GM18502 (cell line): ENCODE data around the gene ENTHD1.

Experiments
- ATAC-seq: cut with Tn5 transposase; IDR thresholded peaks from one replicate; pipeline ENCODE4 v1.9.1; 2021; ENCODE audit warnings: mild to moderate bottlenecking; ENCODE audit not compliant: unreplicated experiment, poor library complexity

The ENTHD1 gene

GRCh38 chr22:39721206-39722031, 172.1 kb downstream of the ENTHD1 start:
- no peak for ATAC-seq

GRCh38 chr22:39719559-39720450, 173.8 kb downstream of the ENTHD1 start:
- ATAC-seq = no peak

- no peak for ATAC-seq
Observed at GRCh38 chr22:39718921-39719475, 174.6 kb downstream of the ENTHD1 start.

- no peak for ATAC-seq
Observed at GRCh38 chr22:39718206-39718605, 175.4 kb downstream of the ENTHD1 start.

DNA sequence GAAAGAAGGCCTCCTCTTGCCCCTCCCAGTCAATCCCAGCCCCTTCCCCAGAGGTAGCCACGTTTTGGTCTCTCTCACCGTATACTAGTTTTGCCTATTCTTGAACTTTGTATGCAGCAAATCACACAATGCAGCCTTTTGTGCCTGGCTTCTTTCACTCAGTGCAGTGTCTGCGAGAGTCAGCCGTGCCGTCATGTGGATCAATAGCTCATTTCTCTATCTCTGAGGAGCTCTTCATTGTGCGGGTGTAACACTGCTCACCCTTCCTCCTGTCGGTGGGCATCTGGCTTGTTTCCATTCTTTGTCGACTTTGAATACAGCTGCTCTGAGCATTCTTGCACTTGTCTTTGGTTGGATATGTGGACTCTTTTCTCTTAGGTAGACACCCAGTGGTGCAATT, 176.5 kb downstream of the ENTHD1 start:
- no peak for ATAC-seq

DNA sequence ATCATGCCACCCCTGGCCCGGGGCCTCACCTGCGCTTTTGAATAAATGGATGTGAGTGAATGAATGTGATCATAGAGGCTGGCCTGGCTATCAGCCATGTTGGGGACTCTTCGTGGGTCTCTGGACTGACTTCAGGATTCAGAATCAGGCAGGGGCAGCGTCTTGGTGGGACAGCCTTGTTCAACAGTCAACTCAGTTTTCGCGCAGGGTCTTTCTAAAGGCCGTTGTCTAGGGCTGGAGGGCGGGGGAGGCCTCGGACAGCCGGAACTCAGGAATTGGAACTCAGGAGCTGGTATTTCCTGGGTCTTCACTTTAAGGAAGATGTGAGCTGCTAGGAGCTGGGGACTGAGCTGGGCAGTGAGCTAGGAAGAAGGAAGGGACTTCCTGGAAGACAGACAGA, 177.0 kb downstream of the ENTHD1 start:
- no peak for ATAC-seq

DNA sequence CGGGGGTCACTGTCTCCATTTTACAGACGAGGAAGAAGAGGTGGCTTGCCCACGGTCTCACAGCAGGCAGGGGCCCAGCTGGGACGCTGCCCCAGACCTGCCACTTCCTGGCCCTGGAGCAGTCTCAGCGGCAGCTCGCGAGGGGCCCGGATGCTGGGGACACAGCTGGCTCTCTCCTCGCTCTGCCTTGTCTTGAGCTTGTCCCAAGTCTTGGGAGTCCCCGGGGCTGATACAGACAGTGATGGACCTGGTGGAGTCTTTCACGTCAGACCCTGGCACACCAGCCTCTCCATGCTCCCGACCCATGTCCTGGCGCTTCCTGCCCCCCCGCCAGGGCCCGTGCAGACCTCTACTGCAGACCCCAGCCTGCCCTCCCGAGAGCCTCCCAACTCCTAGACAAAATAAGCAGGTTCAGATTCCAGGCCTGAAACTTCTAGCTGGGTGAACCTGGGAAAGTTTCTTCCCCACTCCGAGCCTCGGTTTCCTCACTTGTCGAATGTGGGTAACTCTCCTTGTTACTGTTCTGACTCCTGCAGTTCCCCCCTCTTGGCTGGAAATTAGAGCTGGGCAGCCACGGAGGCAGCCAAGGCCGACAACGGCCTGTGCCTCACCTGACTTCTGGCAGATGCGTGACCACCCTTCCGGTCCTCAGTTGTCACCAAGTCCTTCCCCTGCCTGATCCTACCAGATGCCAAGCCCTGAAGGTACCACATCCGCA, 177.6 kb downstream of the ENTHD1 start:
- ATAC-seq = no peak

- no peak for ATAC-seq
Observed at GRCh38 chr22:39714321-39714720, 179.2 kb downstream of the ENTHD1 start.

- ATAC-seq = no peak
Observed at GRCh38 chr22:39713799-39714290, 179.7 kb downstream of the ENTHD1 start.

GRCh38 chr22:39712751-39713525, 180.6 kb downstream of the ENTHD1 start:
- no peak for ATAC-seq

DNA sequence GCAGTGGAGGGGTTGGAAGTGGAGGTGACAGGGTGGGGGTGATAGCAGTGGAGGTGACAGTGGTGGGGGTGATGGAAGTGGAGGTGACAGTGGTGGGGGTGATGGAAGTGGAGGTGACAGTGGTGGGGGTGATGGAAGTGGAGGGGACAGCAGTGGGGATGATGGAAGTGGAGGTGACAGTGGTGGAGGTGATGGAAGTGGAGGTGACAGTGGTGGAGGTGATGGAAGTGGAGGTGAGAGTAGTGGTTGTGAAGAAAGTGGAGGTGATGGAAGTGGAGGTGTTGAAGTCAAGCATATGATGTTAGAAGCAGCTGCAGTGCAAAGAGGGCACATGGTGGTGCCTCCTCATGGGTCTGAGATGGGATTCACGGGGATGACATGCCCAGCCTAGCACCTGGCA, 181.5 kb downstream of the ENTHD1 start:
- no peak for ATAC-seq

DNA sequence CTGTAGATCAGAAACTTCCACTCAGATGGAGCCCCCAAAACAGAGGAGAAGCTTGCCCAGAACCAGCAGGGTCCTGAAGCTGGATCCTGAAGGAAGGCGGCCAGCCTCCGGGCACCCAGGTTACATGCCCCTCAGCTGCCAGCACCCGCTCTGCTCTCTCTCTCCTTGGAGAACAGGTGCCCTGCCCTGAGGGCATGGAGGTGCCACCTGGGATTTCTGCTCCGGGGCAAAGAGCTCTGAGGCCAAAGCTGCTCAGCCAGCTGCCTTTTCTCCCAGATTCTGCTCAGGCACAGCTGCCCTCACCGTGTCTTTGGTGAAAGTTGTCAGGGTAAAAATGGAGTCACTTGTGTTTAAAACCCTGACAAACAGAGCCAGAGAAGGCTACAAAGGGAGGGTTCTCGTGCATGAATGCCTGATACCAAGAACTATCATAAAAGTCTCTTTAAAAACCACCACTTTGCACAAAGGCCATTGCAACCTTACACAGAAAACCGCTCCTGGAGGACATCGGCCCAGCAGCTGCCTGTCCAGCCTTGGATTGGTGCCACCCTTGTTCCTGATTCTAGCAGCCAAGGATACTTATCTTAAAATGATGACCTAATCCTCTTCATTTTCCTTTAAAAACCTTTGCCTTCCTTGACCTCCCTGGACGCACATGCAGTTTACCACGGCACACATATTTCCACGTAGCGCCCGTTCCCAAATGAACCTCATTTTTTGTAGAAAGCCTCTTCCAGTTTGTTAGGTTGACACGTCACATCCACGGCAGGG, 183.0 kb downstream of the ENTHD1 start:
- ATAC-seq = no peak

DNA sequence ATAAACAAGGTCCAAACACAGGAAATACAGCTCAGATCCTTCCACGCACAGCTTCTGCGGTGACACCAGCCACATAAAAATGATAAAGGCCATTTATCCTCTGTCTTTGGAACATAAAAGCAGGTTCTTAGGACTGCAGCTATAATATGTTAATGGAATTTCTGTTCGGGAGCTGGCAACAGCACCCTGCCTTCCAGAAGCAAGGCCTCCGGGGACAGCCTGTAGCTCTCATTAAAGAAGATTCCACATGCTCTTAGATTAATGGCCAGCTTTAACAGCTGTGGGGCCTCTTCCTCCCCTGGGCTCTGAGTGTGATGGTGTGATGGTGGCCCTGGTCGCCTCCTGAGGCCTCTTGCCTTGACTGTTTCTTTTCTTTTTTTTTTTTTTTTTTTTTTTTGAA, 185.7 kb downstream of the ENTHD1 start:
- no peak for ATAC-seq

DNA sequence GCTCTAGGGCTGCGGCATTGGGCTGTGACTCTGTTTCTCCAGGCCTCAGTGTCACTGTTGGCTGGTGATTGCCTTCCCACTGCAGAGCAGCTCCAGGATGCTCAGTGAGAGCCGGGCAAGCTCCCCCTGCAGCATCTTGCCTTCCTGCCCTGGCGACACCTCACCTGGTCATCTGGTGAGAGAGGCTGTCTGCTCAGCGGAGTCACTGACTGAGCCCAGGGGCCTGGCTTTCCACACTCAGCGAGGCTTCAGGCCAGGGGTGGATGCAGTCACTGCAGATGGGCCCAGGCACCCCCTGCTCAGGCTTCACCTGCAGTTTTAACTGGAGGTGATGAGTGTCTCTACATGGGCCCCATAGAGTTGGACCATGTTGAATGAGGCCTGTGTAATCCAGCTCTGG, 186.2 kb downstream of the ENTHD1 start:
- no peak for ATAC-seq

GRCh38 chr22:39706376-39707140, 187.0 kb downstream of the ENTHD1 start:
- no peak for ATAC-seq

DNA sequence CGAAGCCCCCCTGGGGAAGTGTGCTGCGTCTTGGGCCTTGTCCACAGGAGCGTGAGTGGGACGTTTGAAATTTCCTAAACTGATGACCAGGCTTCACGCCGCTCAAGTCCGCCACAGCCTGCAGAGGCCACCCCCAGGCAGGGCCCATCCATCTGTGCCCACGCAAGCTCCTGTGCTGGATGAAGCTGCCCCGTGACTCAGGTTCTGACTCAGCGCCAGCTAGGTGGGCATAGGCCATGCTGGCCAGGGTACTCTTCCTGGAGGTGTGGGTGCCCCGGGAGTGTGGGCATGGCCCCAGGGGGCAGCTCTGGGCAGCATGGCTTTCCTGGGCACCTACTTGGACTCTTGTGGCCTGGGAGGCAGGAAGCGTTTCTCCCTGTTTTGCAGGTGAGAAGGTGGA, 188.2 kb downstream of the ENTHD1 start:
- ATAC-seq = no peak

DNA sequence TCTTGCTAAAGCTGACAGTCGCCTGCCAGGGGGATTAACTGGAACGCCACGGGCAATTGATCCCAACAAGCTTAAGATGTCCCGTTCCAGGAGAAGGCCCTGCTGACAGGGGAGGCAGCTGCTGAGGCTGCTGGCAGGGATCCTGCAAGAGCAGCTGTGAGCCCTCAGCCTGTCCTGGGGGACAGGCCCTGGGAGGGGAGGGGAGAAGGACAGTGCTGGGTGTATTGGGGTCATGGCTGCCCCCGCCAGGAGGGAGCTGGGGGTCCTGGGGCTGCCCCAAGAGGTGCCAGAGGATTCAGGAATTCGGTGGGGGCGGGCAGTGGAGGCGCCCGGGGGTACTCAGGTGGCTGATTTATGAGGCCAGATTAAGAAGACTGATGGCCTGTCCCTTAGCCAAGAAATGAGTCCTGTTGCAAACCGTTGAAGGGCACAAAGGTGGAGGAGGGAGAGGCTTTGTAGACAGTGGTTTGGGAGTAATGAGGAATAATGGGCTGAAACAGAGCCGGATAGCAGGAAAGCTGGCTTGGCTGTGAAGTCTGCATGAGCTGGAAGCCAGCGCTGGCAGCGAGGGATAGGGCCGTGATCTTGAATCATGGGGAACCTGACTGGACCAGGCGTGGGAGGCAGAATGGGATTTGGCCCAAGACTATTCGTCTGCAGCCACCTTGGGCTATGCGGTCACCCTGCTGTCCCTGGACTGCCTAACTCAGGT, 189.5 kb downstream of the ENTHD1 start:
- ATAC-seq = no peak

DNA sequence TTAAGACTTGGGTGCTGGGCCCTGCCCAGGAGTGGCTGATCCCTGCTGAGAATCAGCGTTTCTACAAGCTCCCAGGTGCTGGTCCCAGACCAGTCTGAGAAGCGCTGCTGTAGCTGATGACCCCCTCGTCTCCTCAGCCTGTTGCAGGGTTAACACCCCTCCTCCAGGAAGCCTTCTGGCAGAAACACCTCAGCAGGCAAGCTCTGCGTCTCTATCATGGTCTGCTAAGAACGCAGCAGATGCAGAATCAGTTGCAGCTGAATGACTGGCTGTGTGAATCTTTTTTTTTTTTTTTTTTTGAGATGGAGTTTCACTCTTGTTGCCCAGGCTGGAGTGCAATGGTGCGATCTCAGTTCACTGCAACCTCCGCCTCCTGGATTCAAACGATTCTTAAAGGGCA, 190.5 kb downstream of the ENTHD1 start:
- ATAC-seq = no peak
